Adrenal gland (tissue), 19 donors: ENCODE measurements around the gene COQ6. TPM values are rescaled to one million over a fixed set of nuclear protein-coding genes. Genes with fewer than 3 reads are reported as not detected.

Experiments
- DNase-seq, 7 donors: peaks; one replicate each; pipeline ENCODE4 v3.0.0-alpha.2; 2019 to 2020
- H3K27ac ChIP-seq, 5 donors: fragments of 200-600 bp; sonication (generic) in 4 of 5; 1 replicate in 3 of 5; 2 replicates in 2 of 5; pipeline versions ENCODE4 v1.5.1 to v1.8.0; 2016 to 2020; ENCODE audit warnings: mild to moderate bottlenecking in 1 of 5
- H3K27me3 ChIP-seq: fragments of 200-600 bp; 2 replicates; pipeline ENCODE4 v1.8.0; 2021
- H3K36me3 ChIP-seq, 2 donors: fragments of 200-600 bp; replicated peaks in 1 of 2; 1 replicate in 1 of 2; 2 replicates in 1 of 2; pipeline versions ENCODE4 v1.5.1 to v1.8.0; 2018 to 2022
- H3K4me1 ChIP-seq, 2 donors: fragments of 200-600 bp; replicated peaks in 1 of 2; 1 replicate in 1 of 2; 2 replicates in 1 of 2; pipeline versions ENCODE4 v1.5.1 to v1.8.0; 2018 to 2021
- H3K4me3 ChIP-seq, 4 donors: fragments of 200-600 bp; sonication (generic) in 3 of 4; one replicate each; pipeline ENCODE4 v1.5.1; 2016 to 2018
- H3K9me3 ChIP-seq, 3 donors: fragments of 200-600 bp; sonication (generic) in 1 of 3; replicated peaks in 1 of 3; 1 replicate in 2 of 3; 2 replicates in 1 of 3; pipeline versions ENCODE4 v1.5.1 to v1.8.0; 2016 to 2021
- POLR2A ChIP-seq, 2 donors: fragments of 450-650 bp; IDR thresholded peaks; one replicate each; pipeline ENCODE4 v1.6.1; 2017; ENCODE audit warnings: antibody characterized with exemption in 2 of 2, mild to moderate bottlenecking in 2 of 2, moderate library complexity in 1 of 2
- WGBS, 4 donors: extraction: QIAGEN DNeasy Blood & Tissue Kit in 2 of 4; methylation state at CpG; one replicate each; pipeline versions ENCODE4 v1.1.5 to v1.1.7; 2013 to 2017; 5-methylcytosine and 5-hydroxymethylcytosine counted together
- intact Hi-C, 2 donors: fragments of 100-400 bp; cut with DNase I; formaldehyde crosslinking; loops; one replicate each; pipeline versions ENCODE4 v1.14.1 to v1.15.0; 2022 to 2023
- long read RNA-seq, 10 donors: library from polyadenylated mRNA in 3 of 10; unstranded in 2 of 10; stranded (forward) in 1 of 10; transcript quantifications; one replicate each; pipeline ENCODE4 v2.0.0 and lab custom pipeline, GENCODE V29; 2021 to 2026
- polyA plus RNA-seq, 3 donors: library from polyadenylated mRNA; stranded (reverse); fragments of 200-250 nt in 2 of 3; fragments of 350-450 nt in 1 of 3; fragmentation: Illumina TruSeq in 1 of 3; extraction: RNeasy Lipid Tissue Mini Kit (QIAGEN cat#74804) in 1 of 3; gene quantifications; one replicate each; pipeline ENCODE4 v1.2.3, GENCODE V29; 2013 to 2014
- total RNA-seq, 9 donors: library from RNA; depleted of rRNA in 4 of 9; stranded (reverse); fragments of >200 nt in 4 of 9; fragments of 120-200 nt in 1 of 9; fragmentation: NEBNext Ultra II Directional in 1 of 9; extraction: Animal tissue kit (Norgen Biotek cat#: 25700) in 1 of 9; gene quantifications; one replicate each; pipeline versions ENCODE4 v1.1.0 to v1.2.4, GENCODE V29; 2013 to 2023
- TF ChIP-seq, protein P1 (sequence below), 6 experiments: fragments of 450-650 bp in 4 of 6; fragments of 200-600 bp in 2 of 6; sonication (generic) in 1 of 6; IDR thresholded peaks; 1 replicate in 5 of 6; 2 replicates in 1 of 6; pipeline versions ENCODE4 v1.5.1 to v1.8.0; 2016 to 2021; ENCODE audit warnings: antibody characterized with exemption in 6 of 6, mild to moderate bottlenecking in 2 of 6, moderate library complexity in 1 of 6
- donor health status: healthy with polysubstance abuse.
- donor health status: Bipolar disorder and iron deficiency.
- donor health status: DM: yes; HTN: yes; CAD: no.
- donor health status: DM: no; HTN: no; CAD: no.
- donor health status: DM: no; HTN: no; CAD: no.
- donor health status: DM: yes; HTN: yes; CAD: no.

COQ6 gene
- 100 to 1,000 TPM in 1 of 9 donors, 10 to 100 TPM in 8; 51.1 to 144 (median 69.8) TPM for total RNA-seq
- polyA plus RNA-seq = 10 to 100 TPM; 37.4 to 63.7 (median 54.2) TPM
- long read RNA-seq, donor 1, transcript COQ6-201 (12 exons, 2,118 nt) = major isoform, 17 of 19 reads
- long read RNA-seq, donor 1, partial matches to known transcripts = 0 of 19 reads
- long read RNA-seq, donor 1, other reads (novel, unspliced or antisense) = 0 of 19 reads
- long read RNA-seq, donor 2, transcript COQ6-201 (12 exons, 2,118 nt) = major isoform, 20 of 20 reads
- long read RNA-seq, donor 2, partial matches to known transcripts = 0 of 20 reads
- long read RNA-seq, donor 2, other reads (novel, unspliced or antisense) = 0 of 20 reads
- long read RNA-seq, donor 3, transcript COQ6-201 (12 exons, 2,118 nt) = major isoform, 13 of 13 reads
- long read RNA-seq, donor 3, partial matches to known transcripts = 0 of 13 reads
- long read RNA-seq, donor 3, other reads (novel, unspliced or antisense) = 0 of 13 reads
- long read RNA-seq, donor 4, transcript COQ6-201 (12 exons, 2,118 nt) = major isoform, 92 of 113 reads
- long read RNA-seq, donor 4, partial matches to known transcripts = 7 of 113 reads
- long read RNA-seq, donor 4, other reads (novel, unspliced or antisense) = 11 of 113 reads
- long read RNA-seq, donor 5, transcript COQ6-202 (12 exons, 1,608 nt) = minor isoform, 6 of 207 reads
- long read RNA-seq, donor 5, transcript COQ6-201 (12 exons, 2,118 nt) = major isoform, 166 of 207 reads
- long read RNA-seq, donor 5, partial matches to known transcripts = 6 of 207 reads
- long read RNA-seq, donor 5, other reads (novel, unspliced or antisense) = 26 of 207 reads
- long read RNA-seq, donor 6, transcript COQ6-201 (12 exons, 2,118 nt) = major isoform, 48 of 63 reads
- long read RNA-seq, donor 6, partial matches to known transcripts = 6 of 63 reads
- long read RNA-seq, donor 6, other reads (novel, unspliced or antisense) = 8 of 63 reads
- long read RNA-seq, donor 7, transcript COQ6-201 (12 exons, 2,118 nt) = major isoform, 5 of 8 reads
- long read RNA-seq, donor 7, partial matches to known transcripts = 0 of 8 reads
- long read RNA-seq, donor 7, other reads (novel, unspliced or antisense) = 0 of 8 reads
- long read RNA-seq, donor 8, transcript COQ6-201 (12 exons, 2,118 nt) = major isoform, 18 of 25 reads
- long read RNA-seq, donor 8, partial matches to known transcripts = 0 of 25 reads
- long read RNA-seq, donor 8, other reads (novel, unspliced or antisense) = 0 of 25 reads
- long read RNA-seq, donor 9, transcript COQ6-201 (12 exons, 2,118 nt) = major isoform, 22 of 25 reads
- long read RNA-seq, donor 9, partial matches to known transcripts = 0 of 25 reads
- long read RNA-seq, donor 9, other reads (novel, unspliced or antisense) = 0 of 25 reads
- long read RNA-seq, donor 10, transcript COQ6-201 (12 exons, 2,118 nt) = major isoform, 6 of 6 reads
- long read RNA-seq, donor 10, partial matches to known transcripts = 0 of 6 reads
- long read RNA-seq, donor 10, other reads (novel, unspliced or antisense) = 0 of 6 reads

DNA sequence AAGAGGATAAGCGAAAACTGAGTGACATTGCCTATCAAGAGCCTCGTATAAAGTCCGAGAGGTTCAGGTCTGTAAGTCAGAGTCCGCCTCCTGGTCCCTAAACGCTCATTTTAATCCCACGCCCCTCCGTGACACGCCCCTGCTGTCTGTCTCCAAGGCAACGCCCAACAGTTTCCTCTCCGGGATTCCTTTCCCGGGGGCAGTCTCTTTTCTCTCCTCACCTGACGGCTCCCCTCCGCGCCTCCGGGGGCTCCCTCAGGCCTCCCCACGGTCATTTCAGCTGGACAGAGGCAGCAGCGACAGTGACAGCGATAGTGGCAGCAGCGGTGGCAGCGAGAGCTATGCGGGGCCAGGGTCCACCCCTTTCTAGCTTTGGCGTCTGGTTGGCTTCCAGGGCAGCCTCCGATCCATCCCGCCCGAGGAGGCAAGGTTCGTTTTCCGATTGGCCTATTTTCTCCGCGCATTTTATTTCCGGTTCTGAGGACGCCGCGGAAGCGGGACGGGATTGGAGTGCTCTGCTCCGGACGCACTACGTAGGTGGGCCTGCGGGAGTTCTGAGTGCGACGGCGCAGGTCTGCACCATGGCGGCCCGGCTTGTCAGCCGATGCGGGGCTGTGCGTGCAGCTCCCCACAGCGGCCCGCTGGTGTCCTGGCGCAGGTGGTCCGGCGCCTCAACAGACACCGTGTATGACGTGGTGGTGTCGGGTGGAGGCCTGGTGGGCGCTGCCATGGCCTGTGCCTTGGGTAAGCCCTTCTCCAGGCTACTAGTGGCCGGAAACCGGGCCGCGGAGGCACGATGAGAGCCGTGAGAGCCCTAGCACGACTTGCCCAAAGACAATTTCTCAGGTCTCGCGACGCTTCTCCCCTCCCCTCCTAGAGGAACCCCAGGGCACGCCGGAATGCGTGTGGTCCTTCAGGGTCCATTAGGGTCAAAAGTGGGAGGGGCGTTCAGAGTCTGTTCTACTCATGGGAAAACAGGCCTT, at the start of gene COQ6, which contains the start of gene FAM161B:
COQ6 (plus strand) TSS at position 551 of the 983 bp plus-strand sequence; CDS start at position 582, 31 bp downstream.
FAM161B (minus strand) TSS at position 343 of the 983 bp plus-strand sequence; CDS start at position 275, 68 bp downstream.
- Histone ChIP-seq H3K36me3 (peaks cover 0 to 33% of the 10 kb centered on the region in 2 donors), H3K27me3 (no peaks in the 10 kb centered on the region), H3K27ac (peak within 1 kb of the TSS; percentile 95 to 97 (median 95)), H3K4me1 (peaks cover 10 to 31% of the 10 kb centered on the region in 2 donors), H3K4me3 (peak within 1 kb of the TSS; percentile 66 to 94 (median 80)), H3K9me3 (no peaks in the 10 kb centered on the region)
- 0% methylated on average over 30 to 70 of the region's 70 CpGs for WGBS, 4 donors
- TF ChIP-seq, protein P1, sequence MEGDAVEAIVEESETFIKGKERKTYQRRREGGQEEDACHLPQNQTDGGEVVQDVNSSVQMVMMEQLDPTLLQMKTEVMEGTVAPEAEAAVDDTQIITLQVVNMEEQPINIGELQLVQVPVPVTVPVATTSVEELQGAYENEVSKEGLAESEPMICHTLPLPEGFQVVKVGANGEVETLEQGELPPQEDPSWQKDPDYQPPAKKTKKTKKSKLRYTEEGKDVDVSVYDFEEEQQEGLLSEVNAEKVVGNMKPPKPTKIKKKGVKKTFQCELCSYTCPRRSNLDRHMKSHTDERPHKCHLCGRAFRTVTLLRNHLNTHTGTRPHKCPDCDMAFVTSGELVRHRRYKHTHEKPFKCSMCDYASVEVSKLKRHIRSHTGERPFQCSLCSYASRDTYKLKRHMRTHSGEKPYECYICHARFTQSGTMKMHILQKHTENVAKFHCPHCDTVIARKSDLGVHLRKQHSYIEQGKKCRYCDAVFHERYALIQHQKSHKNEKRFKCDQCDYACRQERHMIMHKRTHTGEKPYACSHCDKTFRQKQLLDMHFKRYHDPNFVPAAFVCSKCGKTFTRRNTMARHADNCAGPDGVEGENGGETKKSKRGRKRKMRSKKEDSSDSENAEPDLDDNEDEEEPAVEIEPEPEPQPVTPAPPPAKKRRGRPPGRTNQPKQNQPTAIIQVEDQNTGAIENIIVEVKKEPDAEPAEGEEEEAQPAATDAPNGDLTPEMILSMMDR (IDR thresholded peaks at IDR 0.05) = no peak
- TF ChIP-seq POLR2A (IDR thresholded peaks at IDR 0.05) = peak; percentile 92 to 98
- peak; percentile 94 to 99 (median 97) for DNase-seq
- intact Hi-C loops = loop anchor here in 1 of 2 donors (10.0 kb wide), 1 partner anchor 85 kb away; no protein-coding TSS in a partner anchor

DNA sequence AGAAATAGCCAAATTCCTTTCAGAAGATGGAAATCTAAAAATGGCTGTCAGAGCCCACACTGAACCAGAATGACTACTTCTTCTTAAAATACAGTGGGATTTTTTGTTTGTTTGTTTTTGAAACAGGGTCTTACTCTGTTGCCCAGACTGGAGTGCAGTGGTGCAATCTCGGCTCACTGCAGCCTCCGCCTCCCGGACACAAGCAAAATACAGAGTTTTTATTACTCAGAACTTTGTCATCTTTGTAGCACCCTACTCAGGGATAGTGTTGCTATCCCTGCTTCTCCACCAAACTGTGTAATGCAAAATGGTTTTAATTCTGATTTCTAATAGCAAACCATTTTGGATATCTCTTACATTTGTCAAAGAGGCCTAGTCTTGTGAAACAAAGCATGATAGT, 47.1 kb upstream of the COQ6 start:
- TF ChIP-seq POLR2A (IDR thresholded peaks at IDR 0.05) = no peak
- TF ChIP-seq, protein P1 (IDR thresholded peaks at IDR 0.05) = no peak
- Histone ChIP-seq H3K4me1 (peaks cover 0 to 2% of the 10 kb centered on the region in 2 donors), H3K27ac (no peak overlapping the region), H3K36me3 (peaks cover 0 to 76% of the 10 kb centered on the region in 2 donors), H3K4me3 (no peak overlapping the region), H3K27me3 (no peaks in the 10 kb centered on the region), H3K9me3 (no peaks in the 10 kb centered on the region)
- no peak for DNase-seq
- intact Hi-C loops = no loop called here
- WGBS, 4 donors = 54 to 86% (median 75%) methylated on average over 3 of the region's 3 CpGs

DNA sequence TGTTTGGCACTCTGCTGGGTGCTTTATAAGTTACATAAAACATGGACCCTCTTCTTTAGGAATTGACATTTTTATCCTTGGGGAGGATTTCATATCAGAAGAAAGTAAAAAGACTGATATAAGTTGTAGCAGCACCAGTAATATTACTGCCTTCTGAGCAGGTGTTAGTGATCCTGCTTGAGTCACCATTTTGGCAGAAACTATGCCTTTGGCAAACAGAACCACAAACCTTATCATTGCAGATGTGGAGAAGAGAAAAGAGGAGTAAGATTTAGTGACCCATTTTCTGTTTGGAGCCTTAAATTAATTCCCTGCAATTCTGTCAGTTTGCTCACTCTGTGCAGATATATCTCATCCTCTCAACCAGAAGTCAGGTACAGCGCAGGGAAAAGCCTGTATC, 40.4 kb upstream of the COQ6 start:
- WGBS, 4 donors = 36 to 67% (median 46%) methylated on average over 1 of the region's 1 CpG
- peak in 3 of 7 donors; percentile 48 to 64 (median 59) for DNase-seq
- TF ChIP-seq POLR2A (IDR thresholded peaks at IDR 0.05) = peak in 1 of 2 donors; percentile 8
- TF ChIP-seq, protein P1 (IDR thresholded peaks at IDR 0.05) = no peak

More for the DNA sequence above, 40.4 kb upstream of the COQ6 start:
- peak overlapping the region in 3 of 5 donors; percentile 51 to 61 (median 58) for H3K27ac ChIP-seq
- intact Hi-C loops = no loop called here
- peaks cover 0 to 54% of the 10 kb centered on the region in 2 donors for H3K36me3 ChIP-seq
- no peaks in the 10 kb centered on the region for H3K27me3 ChIP-seq
- H3K4me1 ChIP-seq = peaks cover 11 to 54% of the 10 kb centered on the region in 2 donors
- no peaks in the 10 kb centered on the region for H3K9me3 ChIP-seq
- no peak overlapping the region for H3K4me3 ChIP-seq
